Left lung (tissue), 10 donors: ENCODE results near the gene LRIF1. TPM values are rescaled to one million over a fixed set of nuclear protein-coding genes. Genes with fewer than 3 reads are reported as not detected.

Experiments
- ATAC-seq: fragments of 200-7000 bp; cut with Tn5 transposase; one replicate; pipeline ENCODE4 v1.9.1; 2020; ENCODE audit warnings: moderate library complexity
- DNase-seq, 4 donors: peaks; one replicate each; pipeline ENCODE4 v3.0.0-alpha.2; 2013 to 2020
- H3K27ac ChIP-seq, 2 donors: fragments of 200-600 bp; sonication (generic) in 1 of 2; one replicate each; pipeline versions ENCODE4 v1.5.0 to v1.8.0; 2020 to 2021
- H3K27me3 ChIP-seq, 2 donors: fragments of 200-600 bp; sonication (generic) in 1 of 2; one replicate each; pipeline versions ENCODE4 v1.5.0 to v1.8.0; 2020 to 2021
- H3K36me3 ChIP-seq, 2 donors: fragments of 200-600 bp; sonication (generic) in 1 of 2; one replicate each; pipeline versions ENCODE4 v1.5.0 to v1.8.0; 2020 to 2021
- H3K4me1 ChIP-seq, 2 donors: fragments of 200-600 bp; one replicate each; pipeline ENCODE4 v1.8.0; 2021
- H3K4me3 ChIP-seq, 2 donors: fragments of 200-600 bp; sonication (generic) in 1 of 2; one replicate each; pipeline versions ENCODE4 v1.5.0 to v1.8.0; 2020 to 2021; ENCODE audit warnings: mild to moderate bottlenecking in 1 of 2
- H3K9me3 ChIP-seq, 2 donors: fragments of 200-600 bp; sonication (generic) in 1 of 2; one replicate each; pipeline versions ENCODE4 v1.5.0 to v1.8.0; 2020 to 2021
- CTCF ChIP-seq, 2 donors: fragments of 200-600 bp; sonication (generic) in 1 of 2; IDR thresholded peaks; one replicate each; pipeline versions ENCODE4 v1.5.0 to v1.8.0; 2021; ENCODE audit warnings: antibody characterized with exemption in 2 of 2
- intact Hi-C, 2 donors: fragments of 100-400 bp; cut with DNase I; formaldehyde crosslinking; loops; one replicate each; pipeline versions ENCODE4 v1.11.2 to v1.14.2; 2022
- polyA plus RNA-seq, 6 donors: library from polyadenylated mRNA; unstranded; fragments of 120-200 nt; gene quantifications; one replicate each; pipeline ENCODE4 v1.2.1, GENCODE V29; 2013; ENCODE audit not compliant: insufficient read length in 6 of 6
- total RNA-seq, 2 donors: library from RNA; stranded (reverse); fragmentation: NEBNext Ultra II Directional; extraction: Animal tissue kit (Norgen Biotek cat#: 25700); gene quantifications; one replicate each; pipeline ENCODE4 v1.2.1, GENCODE V29; 2021
- donor health status: DM: no; HTN: yes; CAD: no.
- donor health status: DM: no; HTN: no; CAD: no.

LRIF1 gene
- total and polyA plus RNA-seq, 8 donors = 6.3 to 14.7 (median 12.4) TPM

- Histone ChIP-seq H3K9me3 (no peaks in the 10 kb centered on the region), H3K27ac (no peak overlapping the region), H3K27me3 (no peaks in the 10 kb centered on the region), H3K4me1 (no peaks in the 10 kb centered on the region), H3K36me3 (peaks cover 0 to 96% of the 10 kb centered on the region in 2 donors), H3K4me3 (no peak overlapping the region)
- ATAC-seq (no peak), DNase-seq (no peak)
- intact Hi-C loops = no loop called here
- no peak for TF ChIP-seq CTCF (IDR thresholded peaks at IDR 0.05)
Measured at GRCh38 chr1:110897681-110898080, 66.0 kb downstream of the LRIF1 start.

Other genes with a start within 250 kb of the LRIF1 start
- 100 to 1,000 TPM in 1 of 2 donors, 10 to 100 TPM in 1; 83.5 to 261 TPM for gene CD53, start 90.8 kb downstream of the LRIF1 start, total RNA-seq
- gene CD53, start 90.8 kb downstream of the LRIF1 start, polyA plus RNA-seq = 10 to 100 TPM in 4 of 6 donors, 1 to 10 TPM in 2; 7.8 to 12.5 (median 10.6) TPM
- 10 to 100 TPM; 41.3 to 57.7 TPM for gene DRAM2, start 176.2 kb upstream of the LRIF1 start, total RNA-seq
- gene DRAM2, start 176.2 kb upstream of the LRIF1 start, polyA plus RNA-seq = 10 to 100 TPM; 61.3 to 84.6 (median 72.8) TPM
- 10 to 100 TPM; 40.4 to 54.2 TPM for gene CEPT1, start 176.3 kb upstream of the LRIF1 start, total RNA-seq
- 10 to 100 TPM; 51.3 to 66.3 (median 57.7) TPM for gene CEPT1, start 176.3 kb upstream of the LRIF1 start, polyA plus RNA-seq
- 10 to 100 TPM; 56.6 to 78.8 TPM for gene DENND2D, start 236.7 kb upstream of the LRIF1 start, total RNA-seq
- gene DENND2D, start 236.7 kb upstream of the LRIF1 start, polyA plus RNA-seq = 10 to 100 TPM; 19.5 to 28.6 (median 22.5) TPM